Dedifferentiated amniotic fluid mesenchymal stem cell (primary cell): ENCODE results near the gene TAGLN.

Experiments
- DNase-seq: peaks from one replicate; pipeline ENCODE4 v3.0.0-alpha.2; 2016; ENCODE audit errors: extremely low spot score

The TAGLN gene

DNA sequence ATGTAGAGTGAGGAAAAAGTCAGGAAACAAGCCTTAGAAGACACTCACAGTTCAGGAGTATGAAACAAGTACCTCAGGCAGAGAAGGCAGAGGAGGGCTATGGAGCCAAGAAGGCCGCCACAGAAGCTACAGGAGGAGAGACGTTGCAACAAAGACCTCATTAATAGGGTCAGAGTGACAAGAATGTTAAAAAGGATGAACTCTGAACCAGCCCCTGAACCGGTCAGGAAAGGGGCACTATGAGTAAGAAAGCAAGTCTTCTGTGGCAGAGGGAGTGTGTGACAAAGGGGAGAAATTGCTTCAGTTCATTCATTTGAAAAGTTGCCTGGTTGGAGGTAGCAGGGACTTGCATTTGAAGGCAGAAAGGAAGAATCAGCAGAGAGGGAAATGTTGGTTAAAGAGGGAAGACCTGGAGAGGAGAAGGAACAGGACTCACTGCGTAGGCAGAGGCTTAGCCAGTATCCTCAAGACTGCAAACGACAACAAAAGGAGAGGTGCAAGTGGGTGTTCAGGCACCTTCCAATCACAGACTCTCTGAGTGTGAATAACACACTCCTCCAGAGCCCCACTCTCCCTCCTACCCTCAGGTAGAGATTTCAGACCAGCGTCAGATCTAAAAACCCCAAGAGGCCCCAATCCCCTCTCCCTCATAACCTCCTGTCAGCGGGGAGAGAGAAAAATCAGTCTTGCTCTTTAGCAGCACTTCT, 15.4 kb downstream of the TAGLN start:
- DNase-seq = no peak

DNA sequence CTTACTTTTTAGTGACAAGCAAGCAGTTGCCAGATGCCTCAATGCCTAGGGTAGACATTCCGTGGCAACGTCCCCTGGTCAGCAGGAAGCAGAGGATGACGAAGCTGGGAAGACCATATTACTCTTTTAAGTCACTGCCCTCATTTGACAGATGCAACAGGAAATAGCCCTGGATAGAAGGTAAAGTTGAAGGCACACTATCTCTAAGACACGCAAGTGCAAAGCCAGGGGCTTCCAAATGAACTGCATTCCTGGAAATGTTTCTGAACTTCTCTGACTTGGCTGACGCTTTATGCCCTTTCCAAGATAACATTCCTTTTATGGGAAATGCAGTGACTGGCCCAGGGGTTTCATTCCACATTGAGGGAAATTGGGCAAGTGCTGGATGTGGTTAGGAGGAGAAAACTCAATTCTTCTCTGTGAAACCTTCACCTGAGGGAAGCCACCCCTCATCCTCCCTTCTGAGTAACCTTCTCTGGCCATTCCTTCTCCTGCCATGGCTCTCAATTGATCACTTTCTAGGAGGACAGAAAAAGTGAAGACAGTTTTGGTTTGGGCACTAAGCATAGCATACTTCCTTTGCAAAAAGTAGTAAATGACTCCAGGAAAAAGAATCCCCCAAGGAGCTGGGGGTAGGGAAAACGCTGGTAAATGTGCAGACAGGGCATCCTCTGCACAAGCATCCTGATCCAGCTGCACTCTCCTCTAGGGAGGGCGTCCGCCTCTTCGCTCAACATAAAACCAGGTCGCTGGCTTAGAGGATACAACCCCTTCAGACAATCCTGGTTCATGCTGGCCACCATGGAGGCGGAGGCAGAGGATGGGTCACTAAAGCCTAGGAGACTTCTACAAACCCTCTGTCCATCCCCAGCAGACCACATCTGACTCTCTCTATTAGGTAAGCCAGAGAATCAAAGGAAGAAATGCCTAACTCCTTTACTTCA, 18.2 kb downstream of the TAGLN start:
- DNase-seq = no peak

DNA sequence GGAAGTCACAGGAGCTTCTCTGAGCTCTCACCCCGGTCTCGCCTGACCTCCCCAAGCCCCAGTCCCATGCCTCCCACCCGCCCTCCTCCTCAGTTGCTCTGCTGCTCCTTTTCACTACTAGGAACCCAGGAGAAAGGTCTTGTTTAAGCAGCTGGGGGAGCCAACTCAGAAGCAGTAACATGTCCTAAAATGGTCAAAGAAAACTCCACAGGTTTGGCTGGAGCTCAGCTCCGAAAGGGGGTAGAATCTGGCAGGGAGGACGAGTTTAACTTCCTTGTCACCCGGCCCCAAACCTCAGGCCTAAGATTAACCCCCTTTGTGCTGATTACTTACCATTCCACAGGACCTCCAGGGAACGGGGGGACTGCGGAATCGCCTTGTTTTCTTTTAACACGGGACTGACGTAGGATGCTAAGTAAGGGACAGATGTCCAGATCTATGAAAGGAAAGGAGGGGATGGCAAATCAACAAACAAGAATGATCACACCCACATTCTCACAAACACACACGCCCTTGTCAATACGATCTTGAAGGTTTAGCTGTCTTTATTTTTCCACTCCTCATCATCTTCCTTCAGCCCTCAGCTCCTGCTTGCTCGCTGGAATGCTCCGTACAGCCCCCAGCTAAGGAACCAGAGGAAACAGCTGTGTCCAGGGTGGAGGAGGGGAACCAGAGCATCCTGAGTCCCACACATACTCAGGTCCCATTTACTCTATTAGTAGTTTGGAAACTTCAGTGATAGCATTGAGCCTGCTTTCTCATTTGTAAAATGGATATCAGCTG, 19.2 kb downstream of the TAGLN start:
- no peak for DNase-seq

DNA sequence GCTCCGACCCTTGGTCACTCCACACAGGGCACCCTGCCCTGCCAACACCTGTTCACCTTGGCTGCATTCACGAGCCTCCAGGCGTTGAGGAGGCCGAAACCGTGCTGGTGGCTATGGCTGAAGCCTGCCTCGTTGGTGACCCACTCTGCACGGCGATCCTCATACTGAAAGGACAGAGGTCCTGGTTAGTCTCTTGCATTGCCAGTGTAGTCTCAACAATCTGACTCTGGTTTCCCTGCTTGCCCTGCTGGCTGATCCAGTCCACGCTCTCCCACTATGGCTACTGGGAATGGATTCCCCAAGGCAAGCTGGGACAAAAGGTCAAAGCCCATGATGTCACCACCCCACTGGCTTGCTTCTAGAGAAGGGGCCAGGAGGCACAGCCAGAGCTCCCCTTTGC, 19.8 kb downstream of the TAGLN start:
- DNase-seq = no peak

DNA sequence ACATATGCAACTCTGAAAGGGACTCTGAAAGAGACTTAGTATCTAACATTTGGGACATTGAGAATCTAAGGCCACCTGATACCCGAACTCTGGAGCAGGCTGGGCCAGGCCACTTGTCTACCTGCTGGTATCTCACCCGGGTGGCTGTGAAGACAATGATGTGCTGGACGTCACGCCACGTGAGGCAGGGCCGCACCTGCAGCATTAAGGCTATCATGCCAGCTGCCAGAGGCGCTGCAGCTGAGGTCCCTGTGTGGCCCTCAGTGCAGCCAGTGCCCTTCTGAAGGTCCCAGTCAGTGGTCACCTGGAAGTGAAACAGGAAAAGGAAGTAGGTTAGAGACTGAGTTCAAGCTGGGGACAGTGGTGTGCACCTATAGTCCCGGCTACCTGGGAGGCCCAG, 20.3 kb downstream of the TAGLN start:
- DNase-seq = no peak

DNA sequence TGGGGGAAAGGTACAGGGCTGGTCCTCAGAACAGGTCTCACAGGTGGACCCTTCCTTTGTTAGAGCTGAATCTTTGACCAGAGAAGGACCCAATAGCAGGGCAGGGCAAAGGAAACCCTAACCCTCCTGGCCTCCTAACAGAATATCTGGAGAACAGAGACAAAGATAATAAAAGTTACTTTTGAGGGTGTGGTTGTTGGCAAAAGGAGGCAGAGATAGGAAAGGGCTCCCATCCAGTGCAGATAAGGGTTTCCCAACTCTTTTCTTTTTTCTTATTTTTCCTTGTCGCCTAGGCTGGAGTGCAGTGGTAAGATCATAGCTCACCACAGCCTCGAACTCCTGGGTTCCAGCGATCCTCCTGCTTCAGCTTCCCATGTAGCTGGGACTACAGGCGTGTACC, 20.8 kb downstream of the TAGLN start:
- DNase-seq = no peak

DNA sequence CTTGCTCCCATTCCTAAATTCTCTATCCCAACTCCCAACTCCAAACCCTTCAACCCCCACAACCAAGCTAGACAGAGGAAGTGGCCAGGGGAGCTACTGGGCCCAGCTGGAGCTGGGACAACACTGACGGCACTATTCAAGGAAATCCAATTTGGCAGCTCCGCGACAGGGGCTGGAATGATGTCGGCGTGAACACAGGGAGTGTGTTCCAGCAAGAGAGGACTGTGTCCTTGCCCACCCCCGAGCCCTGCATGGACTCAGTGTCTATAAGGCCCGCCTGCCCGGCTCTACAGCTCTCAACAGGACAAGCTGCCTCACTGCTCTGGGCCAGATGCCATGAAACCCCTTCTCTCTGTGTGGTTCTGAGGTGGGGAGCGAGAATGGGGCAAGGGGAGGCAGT, 21.4 kb downstream of the TAGLN start:
- no peak for DNase-seq

DNA sequence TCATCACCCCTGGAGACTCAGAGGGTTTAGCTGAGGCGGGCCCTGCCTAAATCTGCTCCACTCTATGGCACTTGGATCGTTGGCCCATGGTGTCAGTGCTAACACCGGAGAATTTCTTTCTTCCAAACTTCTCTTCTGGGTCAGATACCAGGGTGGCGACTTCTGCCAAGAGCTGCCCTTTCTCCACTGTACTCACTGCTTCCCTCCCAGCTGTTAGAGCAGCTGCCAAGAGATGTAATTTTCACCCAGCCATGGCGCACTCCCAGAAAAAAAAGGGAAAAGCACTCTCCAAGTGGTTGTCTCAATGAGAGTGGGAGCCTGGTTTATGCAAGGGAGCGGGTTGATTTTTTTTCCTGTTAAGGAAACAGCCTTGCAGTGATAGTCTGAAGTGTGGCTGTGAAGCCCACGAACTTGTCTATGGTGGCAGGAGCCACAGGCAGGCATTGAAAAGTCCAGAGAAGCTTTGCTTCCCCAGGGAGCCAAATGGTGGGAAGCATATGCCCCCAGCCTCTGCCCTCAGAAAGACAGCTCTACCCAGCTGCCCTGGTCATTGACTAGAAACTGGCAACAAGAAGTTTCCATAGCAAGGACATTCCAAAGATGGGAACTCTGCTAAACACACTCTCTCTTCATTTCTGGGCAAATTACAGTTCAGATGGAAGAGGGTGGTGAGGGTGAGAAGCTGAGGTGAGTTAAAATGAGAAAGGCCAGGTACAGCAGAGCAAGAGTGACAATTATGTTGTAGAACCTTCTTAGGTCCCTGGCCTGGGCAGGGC, 22.0 kb downstream of the TAGLN start:
- DNase-seq = no peak

DNA sequence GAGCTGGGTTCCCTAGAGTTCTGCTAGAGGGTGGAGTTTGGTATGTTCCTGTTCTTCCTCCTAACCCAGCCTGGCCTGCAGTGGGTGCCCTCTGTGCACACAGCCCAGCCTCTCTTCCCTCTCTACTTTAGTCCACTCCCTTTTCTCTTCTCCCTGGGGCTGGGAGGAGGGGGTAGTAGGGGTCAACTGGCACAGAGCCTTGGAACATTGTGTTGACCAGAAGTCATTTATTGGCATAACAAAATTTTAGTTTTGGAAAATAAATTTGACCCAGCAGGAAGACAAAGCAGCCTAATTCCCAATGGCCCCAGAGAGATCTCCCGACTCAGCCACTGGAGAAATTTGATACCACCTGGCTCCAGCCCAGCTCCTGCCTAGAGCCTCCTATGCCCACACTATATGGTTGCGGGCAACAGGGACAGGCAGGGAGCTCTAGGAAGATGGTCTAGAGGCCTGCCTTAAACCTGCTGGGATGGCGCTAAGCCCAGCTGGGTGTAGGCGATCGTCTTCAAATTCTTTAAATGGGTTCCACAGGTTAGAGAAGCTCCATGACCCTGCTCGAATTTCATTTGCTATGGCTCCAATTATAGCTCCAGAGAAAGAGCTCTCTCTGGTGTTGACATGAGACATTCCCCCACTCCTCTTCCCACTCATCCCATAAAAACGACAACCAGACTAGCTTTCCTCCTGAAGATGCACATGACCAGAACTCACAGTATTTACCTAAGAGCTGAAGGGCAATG, 22.8 kb downstream of the TAGLN start:
- no peak for DNase-seq

DNA sequence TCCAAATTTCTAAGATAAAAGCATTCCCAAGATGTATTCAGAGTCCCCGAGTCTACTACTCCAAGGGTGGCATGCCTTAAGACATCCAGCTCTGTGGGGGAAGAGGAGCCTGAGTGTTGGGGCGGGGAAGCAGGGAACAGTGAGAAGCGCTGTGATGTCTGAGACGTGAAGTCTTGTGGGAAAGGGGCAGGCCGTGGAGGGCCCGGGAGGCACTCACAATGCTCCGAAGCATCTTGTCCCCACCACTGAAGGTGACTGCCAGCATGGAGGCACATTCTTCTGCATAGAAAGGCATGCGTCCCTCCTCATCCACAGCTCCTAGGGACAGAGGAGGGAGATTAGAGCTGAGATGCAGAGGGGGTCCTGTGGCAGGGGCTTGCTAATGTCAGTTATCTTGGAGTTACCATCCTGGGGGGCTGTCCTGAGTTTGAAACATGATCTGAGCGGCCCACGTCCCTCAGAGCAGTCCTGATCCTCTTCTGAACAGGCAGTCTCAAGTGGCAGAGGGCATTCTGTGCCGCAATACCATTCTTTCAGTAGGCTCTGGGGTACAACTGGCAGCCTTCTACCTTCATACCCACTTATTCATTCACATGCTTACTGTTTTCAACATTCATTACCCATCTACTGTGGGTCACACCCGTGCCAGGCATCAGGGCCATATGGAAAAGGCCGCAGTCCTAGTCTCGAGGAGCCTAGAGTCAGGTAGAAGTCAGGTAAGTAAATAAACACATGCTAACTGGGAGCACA, 24.0 kb downstream of the TAGLN start:
- DNase-seq = no peak

DNA sequence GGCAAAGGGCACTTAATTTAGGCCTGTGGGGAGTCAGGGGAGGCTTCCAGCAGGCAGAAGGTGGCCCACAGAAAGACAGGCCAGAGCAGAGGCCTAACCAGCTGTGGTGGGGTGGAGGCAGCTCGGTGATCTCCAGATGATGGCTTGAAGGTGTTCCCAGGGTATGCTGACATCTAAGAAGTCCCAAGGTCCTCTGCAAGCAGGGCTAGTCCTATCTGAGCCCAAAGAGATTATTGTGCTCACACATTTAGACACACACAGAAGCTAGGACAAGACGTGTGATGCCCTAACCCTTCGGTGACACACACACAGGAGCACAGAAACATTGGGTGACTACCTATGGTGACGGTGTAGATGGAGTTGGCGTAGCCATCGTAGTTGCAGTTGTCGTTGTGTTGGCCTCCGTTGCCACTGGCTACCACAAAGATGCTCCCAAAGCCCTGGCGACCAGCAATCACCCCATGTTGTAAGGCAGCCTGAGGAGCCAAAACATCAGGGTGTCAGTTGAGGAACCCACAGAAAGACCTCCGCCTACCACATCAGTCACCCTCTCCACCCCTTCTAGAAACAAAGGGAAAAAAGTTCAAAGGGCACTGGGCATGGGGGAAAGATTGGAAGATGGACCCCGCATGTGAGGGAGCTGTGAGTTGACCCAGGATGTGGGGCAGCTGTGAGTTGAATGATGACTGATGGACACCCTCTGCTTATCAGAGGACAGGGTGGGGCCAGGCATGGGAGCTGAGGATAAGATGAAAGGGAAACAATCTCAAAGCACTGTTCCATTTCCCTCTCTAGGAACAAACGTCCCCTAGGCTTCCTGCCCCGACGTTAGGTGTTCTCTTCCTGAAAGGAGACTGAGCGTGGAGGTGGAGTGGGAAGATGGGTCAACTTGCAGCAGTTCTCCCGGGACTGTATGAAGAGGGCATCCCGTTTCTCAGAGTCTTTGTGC, 24.8 kb downstream of the TAGLN start:
- DNase-seq = no peak

DNA sequence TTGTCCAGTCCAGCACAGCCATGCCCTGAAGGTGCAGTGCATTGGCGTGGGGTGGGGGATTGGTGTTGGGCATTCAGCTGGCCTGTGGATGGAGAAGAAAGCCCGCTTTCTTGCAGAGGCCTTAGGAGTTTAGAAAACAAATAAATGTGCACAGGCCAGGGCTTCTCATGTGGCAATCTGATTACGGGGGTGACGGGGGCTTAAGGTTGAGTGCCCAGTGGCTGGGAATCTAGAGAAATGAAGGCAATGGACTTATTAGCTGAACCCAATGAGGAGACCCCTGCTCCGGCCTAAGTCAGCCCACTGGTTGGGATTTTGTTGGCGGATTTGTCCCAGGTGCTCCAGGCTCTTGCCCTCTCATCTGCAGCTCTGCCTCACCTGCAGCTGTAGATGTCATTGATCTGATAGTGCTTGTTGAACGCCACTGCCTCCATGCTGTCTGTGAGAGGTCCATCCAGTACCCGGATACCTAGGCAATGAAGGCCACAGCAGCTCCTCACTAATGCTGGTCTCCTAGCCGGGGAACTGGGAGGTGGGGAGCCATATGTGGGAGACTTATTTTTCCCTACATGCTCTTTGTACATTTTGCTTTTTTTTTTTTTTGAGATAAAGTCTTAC, 26.5 kb downstream of the TAGLN start:
- no peak for DNase-seq

DNA sequence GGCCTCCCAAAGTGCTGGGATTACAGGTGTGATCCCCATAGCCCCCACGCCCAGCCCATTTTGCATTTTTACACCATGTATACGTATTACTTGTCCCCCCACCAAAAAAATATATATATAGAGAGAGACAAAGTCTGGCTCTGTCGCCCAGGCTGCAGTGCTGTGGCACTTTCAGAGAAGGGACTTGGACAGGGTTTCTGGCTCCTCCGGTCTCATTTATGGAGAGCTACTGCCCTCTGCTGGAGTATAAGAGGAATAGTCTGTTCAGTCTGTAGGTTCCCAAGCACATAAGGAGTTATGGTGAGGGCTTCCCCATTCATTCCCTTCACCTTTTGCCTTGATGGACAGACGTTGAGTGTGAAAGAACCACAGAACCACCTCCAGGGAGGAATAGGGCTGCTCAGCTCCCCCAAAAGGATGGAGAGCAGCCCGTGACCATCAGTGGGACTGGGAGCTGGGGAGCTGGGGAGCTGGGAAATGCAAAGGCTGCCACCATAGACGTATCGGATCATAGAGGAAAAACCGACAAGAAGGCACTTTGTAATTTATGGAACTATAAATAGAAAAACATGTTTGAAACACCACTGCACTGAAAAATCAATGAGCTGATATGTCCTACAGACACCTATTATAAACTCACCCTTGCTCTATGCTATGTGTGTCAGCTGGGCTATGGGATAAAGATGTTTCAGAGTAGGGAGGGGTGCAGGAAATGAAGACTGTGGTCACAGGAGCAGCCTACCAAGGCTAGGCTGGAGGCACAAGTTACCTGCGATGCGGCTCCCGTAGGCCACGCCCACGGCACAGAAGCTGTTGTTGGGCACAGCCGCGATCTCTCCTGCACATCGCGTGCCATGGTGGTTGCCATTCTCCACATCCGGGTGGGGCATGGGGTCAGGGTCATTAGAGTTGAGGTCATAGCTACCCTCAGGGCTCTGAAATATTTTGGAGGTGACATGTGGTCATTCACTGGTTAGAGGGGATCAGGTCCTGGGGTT, 27.5 kb downstream of the TAGLN start:
- DNase-seq = peak; percentile 77

DNA sequence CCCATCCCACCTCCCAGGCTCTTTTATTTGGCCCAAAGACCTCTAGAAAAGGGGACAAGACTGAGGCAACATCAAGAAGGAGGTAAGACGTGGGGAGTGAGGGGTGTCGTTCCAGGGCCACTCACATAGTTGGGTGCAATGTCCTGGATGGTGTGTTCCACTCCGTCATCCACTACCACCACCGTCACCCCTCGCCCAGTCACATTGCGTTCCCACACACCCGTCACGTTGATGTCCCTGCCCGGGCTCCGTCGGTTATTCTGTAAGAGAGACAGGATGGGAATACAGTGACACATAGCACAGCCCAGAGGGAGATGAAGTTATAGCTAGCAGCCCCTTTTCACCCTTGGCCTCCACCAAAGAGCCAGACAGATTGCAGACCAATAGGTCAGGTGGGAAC, 28.9 kb downstream of the TAGLN start:
- no peak for DNase-seq

DNA sequence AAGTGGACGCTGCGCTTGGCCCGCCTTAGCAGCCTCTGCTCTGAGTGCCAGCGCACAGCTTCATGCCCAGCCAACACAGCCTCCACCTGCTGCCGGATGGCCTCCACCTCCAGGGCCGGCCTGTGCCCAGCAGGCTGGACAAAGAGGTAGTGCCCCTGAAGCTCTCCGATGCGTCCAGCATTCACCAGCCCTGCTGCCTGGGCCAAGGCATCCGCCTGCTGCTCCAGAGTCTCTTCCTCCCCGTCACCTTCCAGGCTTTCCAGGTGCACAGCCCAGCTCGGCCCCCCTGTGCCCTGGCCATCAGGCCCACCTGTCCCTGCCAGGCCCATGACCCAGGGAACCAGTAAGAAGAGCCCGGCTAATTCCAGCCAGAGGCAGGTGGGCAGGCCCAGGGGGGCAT, 30.2 kb downstream of the TAGLN start:
- DNase-seq = no peak

DNA sequence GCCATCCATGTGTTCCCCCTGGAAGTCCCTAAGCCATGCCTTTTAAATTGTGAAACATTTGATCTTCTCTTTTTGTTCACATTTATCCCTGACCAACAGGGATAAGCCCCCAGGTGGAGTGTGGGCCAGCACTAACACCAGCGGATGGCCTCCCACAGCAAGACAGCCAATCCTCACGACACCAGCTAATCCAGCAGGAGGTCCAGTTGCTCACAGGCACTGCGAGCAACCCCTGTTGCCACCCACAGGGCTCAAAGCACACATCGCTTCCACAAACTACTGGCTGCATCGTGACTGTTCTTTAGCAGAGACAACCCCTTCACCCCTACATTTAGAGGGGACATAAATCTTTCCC, 30.7 kb downstream of the TAGLN start:
- no peak for DNase-seq

DNA sequence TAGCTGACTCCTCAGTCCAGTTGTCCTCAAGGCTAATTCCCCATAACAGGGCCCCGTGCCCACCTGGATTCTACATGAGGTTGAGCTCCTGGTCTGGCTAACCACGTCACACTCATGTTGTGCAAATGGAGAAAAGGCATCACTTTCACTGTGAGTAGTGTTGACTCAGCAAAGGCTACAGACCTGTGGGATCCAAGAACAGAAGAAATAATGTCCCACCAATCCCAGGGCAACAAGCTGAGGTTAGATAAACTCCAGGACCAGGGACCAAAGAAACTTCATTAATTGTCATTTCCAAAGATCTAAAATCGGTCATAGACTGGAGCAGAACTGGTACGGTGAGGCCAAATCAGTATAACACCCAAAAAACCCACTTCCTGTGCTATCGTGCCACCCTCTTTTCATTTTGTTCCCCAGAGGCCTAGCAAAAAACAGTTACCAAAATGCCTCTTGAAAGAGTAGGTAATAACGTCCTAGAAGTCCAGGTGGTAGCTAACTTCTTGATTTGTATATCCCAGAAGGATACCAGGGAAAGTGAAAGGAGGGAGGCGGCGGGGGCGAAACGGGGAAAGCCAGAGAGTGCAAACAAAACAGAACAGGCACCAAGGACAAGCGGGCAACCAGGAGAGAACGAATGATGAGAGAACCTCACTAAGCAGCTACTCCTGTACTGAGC, 31.3 kb downstream of the TAGLN start:
- DNase-seq = no peak
